ENCODE measurements around the gene VMP1. TPM values are rescaled to one million over a fixed set of nuclear protein-coding genes. Genes with fewer than 3 reads are reported as not detected.

The VMP1 gene
- total and polyA plus RNA-seq, 2 donors (not counting 1 experiment from before 2014, with no cell fraction given) = 20.4 to 83.5 TPM

GRCh38 chr17:59751955-59752413 is 44.5 kb downstream of the VMP1 start:
- Mint-ChIP-seq H3K9me3 (ENCODE audit: insufficient read depth) (no peaks in the 10 kb centered on the region), H3K27me3 (no peaks in the 10 kb centered on the region), H3K27ac (peak overlapping the region; percentile 46), H3K4me3 (peak overlapping the region; percentile 16), H3K4me1 (peaks cover 7% of the 10 kb centered on the region)
- intact Hi-C loops (cut with micrococcal nuclease) = no loop called here
- peaks cover 3 to 9% of the 10 kb centered on the region in 2 experiments for H3K36me3 ChIP-seq (replicated peaks in 1 of 2; ENCODE audit: control extremely low read depth in 1 of 2, control insufficient read depth in 1 of 2, extremely low read depth in 1 of 2, insufficient read depth in 2 of 2, low read length in 1 of 2)
- H2AFZ ChIP-seq (ENCODE audit: insufficient read depth, low read depth, low read length, poor library complexity, severe bottlenecking) = no peak overlapping the region
- no peaks in the 10 kb centered on the region for H3K27me3 ChIP-seq (replicated peaks in 1 of 4; ENCODE audit: control extremely low read depth in 1 of 4, control insufficient read depth in 3 of 4, insufficient read depth in 4 of 4, low read length in 3 of 4)
- no peaks in the 10 kb centered on the region for H3K9me3 ChIP-seq (ENCODE audit: control extremely low read depth in 1 of 3, control insufficient read depth in 2 of 3, insufficient read depth in 1 of 3, low read length in 2 of 3)
- ChIA-PET CTCF (interaction anchor here (0.9 to 11.9 kb wide), 11 partner anchors 8 to 285 kb away, joined by 3 to 230 read pairs (median 9); no protein-coding TSS in a partner anchor), POLR2A (interaction anchor here (1.0 to 2.6 kb wide), 2 partner anchors 87 to 95 kb away, joined by 4 to 10 read pairs; no protein-coding TSS in a partner anchor)
- H4K20me1 ChIP-seq (ENCODE audit: control insufficient read depth, insufficient read depth, low read length, poor library complexity, severe bottlenecking) = no peaks in the 10 kb centered on the region
- H3K4me1 ChIP-seq (ENCODE audit: control insufficient read depth in 2 of 2, insufficient read depth in 2 of 2, low read length in 2 of 2) = peaks cover 0 to 3% of the 10 kb centered on the region in 2 donors
- H3K4me2 ChIP-seq (replicated peaks; ENCODE audit: low read depth, low read length, poor library complexity, severe bottlenecking) = no peak overlapping the region
- no peak overlapping the region for H3K4me3 ChIP-seq (ENCODE audit: control extremely low read depth in 1 of 5, extremely low read depth in 1 of 5, insufficient read depth in 1 of 5, low read depth in 2 of 5, low read length in 4 of 5)
- WGBS (ENCODE audit: insufficient coverage) = 84% methylated on average over 8 of the region's 11 CpGs
- no peak overlapping the region for H3K9ac ChIP-seq (ENCODE audit: low read length)
- DNase-seq (no peak), ATAC-seq (ENCODE audit: low read depth) (no peak)
- TF ChIP-seq CTCF (IDR thresholded peaks at IDR 0.05) = no peak
- TF ChIP-seq EZH2 (IDR thresholded peaks at IDR 0.05; ENCODE audit: borderline replicate concordance, insufficient read depth, low read depth, low read length, poor library complexity, severe bottlenecking) = no peak
- no peaks in the 10 kb centered on the region for H3K79me2 ChIP-seq (ENCODE audit: control insufficient read depth, insufficient read depth, low read length)
- H3K27ac ChIP-seq (ENCODE audit: low read length in 2 of 2) = no peak overlapping the region

GRCh38 chr17:59752446-59752845 is 45.0 kb downstream of the VMP1 start:
- ChIA-PET POLR2A (interaction anchor here (1.0 to 2.6 kb wide), 2 partner anchors 86 to 94 kb away, joined by 4 to 10 read pairs; no protein-coding TSS in a partner anchor), CTCF (interaction anchor here (0.9 to 11.9 kb wide), 13 partner anchors 11 to 284 kb away, joined by 3 to 230 read pairs (median 13); no protein-coding TSS in a partner anchor)
- H2AFZ ChIP-seq (ENCODE audit: insufficient read depth, low read depth, low read length, poor library complexity, severe bottlenecking) = no peak overlapping the region
- intact Hi-C loops (cut with micrococcal nuclease) = no loop called here
- no peaks in the 10 kb centered on the region for H4K20me1 ChIP-seq (ENCODE audit: control insufficient read depth, insufficient read depth, low read length, poor library complexity, severe bottlenecking)
- H3K79me2 ChIP-seq (ENCODE audit: control insufficient read depth, insufficient read depth, low read length) = no peaks in the 10 kb centered on the region
- Mint-ChIP-seq H3K4me1 (peaks cover 7% of the 10 kb centered on the region), H3K27ac (no peak overlapping the region), H3K9me3 (ENCODE audit: insufficient read depth) (no peaks in the 10 kb centered on the region), H3K27me3 (no peaks in the 10 kb centered on the region), H3K4me3 (no peak overlapping the region)
- H3K4me2 ChIP-seq (replicated peaks; ENCODE audit: low read depth, low read length, poor library complexity, severe bottlenecking) = no peak overlapping the region
- H3K9ac ChIP-seq (ENCODE audit: low read length) = no peak overlapping the region
- no peaks in the 10 kb centered on the region for H3K27me3 ChIP-seq (replicated peaks in 1 of 4; ENCODE audit: control extremely low read depth in 1 of 4, control insufficient read depth in 3 of 4, insufficient read depth in 4 of 4, low read length in 3 of 4)
- no peak for ATAC-seq (ENCODE audit: low read depth)
- peaks cover 3 to 9% of the 10 kb centered on the region in 2 experiments for H3K36me3 ChIP-seq (replicated peaks in 1 of 2; ENCODE audit: control extremely low read depth in 1 of 2, control insufficient read depth in 1 of 2, extremely low read depth in 1 of 2, insufficient read depth in 2 of 2, low read length in 1 of 2)
- no peak for DNase-seq
- no peak overlapping the region for H3K4me3 ChIP-seq (ENCODE audit: control extremely low read depth in 1 of 5, extremely low read depth in 1 of 5, insufficient read depth in 1 of 5, low read depth in 2 of 5, low read length in 4 of 5)
- H3K9me3 ChIP-seq (ENCODE audit: control extremely low read depth in 1 of 3, control insufficient read depth in 2 of 3, insufficient read depth in 1 of 3, low read length in 2 of 3) = no peaks in the 10 kb centered on the region
- no peak for TF ChIP-seq EZH2 (IDR thresholded peaks at IDR 0.05; ENCODE audit: borderline replicate concordance, insufficient read depth, low read depth, low read length, poor library complexity, severe bottlenecking)
- no peak overlapping the region for H3K27ac ChIP-seq (ENCODE audit: low read length in 2 of 2)
- H3K4me1 ChIP-seq (ENCODE audit: control insufficient read depth in 2 of 2, insufficient read depth in 2 of 2, low read length in 2 of 2) = peaks cover 0 to 3% of the 10 kb centered on the region in 2 donors

Data from B cell (primary cell).